Fibroblast of mammary gland (primary cell): ENCODE results near the gene UQCRC2.

Source experiments
- DNase-seq: peaks from one replicate; pipeline ENCODE4 v3.0.0-alpha.2; 2010; ENCODE audit warnings: low read depth
- H3K4me3 ChIP-seq: 2 replicates; pipeline ENCODE4 v1.5.1; 2011; ENCODE audit warnings: low read depth, mild to moderate bottlenecking, low read length, moderate library complexity; ENCODE audit not compliant: control insufficient read depth
- CTCF ChIP-seq: conservative IDR thresholded peaks from 2 replicates; pipeline ENCODE4 v1.5.1; 2011; ENCODE audit warnings: low read depth, low read length, inconsistent platforms; ENCODE audit not compliant: control insufficient read depth, insufficient read depth

UQCRC2 gene

GRCh38 chr16:21962475-21962874 is 9.3 kb downstream of the UQCRC2 start:
- H3K4me3 ChIP-seq: no peak overlapping the region
- TF ChIP-seq CTCF: no peak
- DNase-seq: no peak

- no peak for DNase-seq
- no peak for TF ChIP-seq CTCF
- H3K4me3 ChIP-seq: no peak overlapping the region
Observed at GRCh38 chr16:21963887-21964286, 10.7 kb downstream of the UQCRC2 start.

- no peak for TF ChIP-seq CTCF
- H3K4me3 ChIP-seq: no peak overlapping the region
- no peak for DNase-seq
Observed at GRCh38 chr16:21964353-21964752, 11.2 kb downstream of the UQCRC2 start.

- TF ChIP-seq CTCF: no peak
- H3K4me3 ChIP-seq: no peak overlapping the region
- no peak for DNase-seq
Observed at GRCh38 chr16:21971856-21972255, 18.7 kb downstream of the UQCRC2 start.

- no peak for TF ChIP-seq CTCF
- DNase-seq: no peak
- no peak overlapping the region for H3K4me3 ChIP-seq
Observed at GRCh38 chr16:21973945-21974344, 20.8 kb downstream of the UQCRC2 start.

GRCh38 chr16:21980032-21980431 is 26.9 kb downstream of the UQCRC2 start:
- no peak for DNase-seq
- no peak for TF ChIP-seq CTCF
- no peak overlapping the region for H3K4me3 ChIP-seq

- no peak overlapping the region for H3K4me3 ChIP-seq
- DNase-seq: no peak
- no peak for TF ChIP-seq CTCF
Observed at GRCh38 chr16:21982108-21982507, 28.9 kb downstream of the UQCRC2 start.
